CD8-positive, alpha-beta memory T cell (primary cell): ENCODE data around the gene HSPA1A. TPM values are rescaled to one million over a fixed set of nuclear protein-coding genes. Genes with fewer than 3 reads are reported as not detected.
"Not testable (repeated sequence)": the region's sequence is repeated elsewhere in the genome, so short reads cannot be mapped to it uniquely, and the experiment has no call there.

Source experiments
- CTCF ChIA-PET: fragments of 350-600 bp; sonication (Branson Sonifier 250); formaldehyde crosslinking; loops from one replicate; lab custom pipeline; 2021; ENCODE audit warnings: antibody characterized with exemption; lab: Charles Lee
- POLR2A ChIA-PET: fragments of 350-600 bp; sonication (Branson Sonifier 250); formaldehyde crosslinking; loops from one replicate; lab custom pipeline; 2021; ENCODE audit warnings: antibody characterized with exemption; lab: Charles Lee
- DNase-seq, 5 donors: peaks; one replicate each; pipeline versions ENCODE4 v3.0.0 to v3.0.0-alpha.2; 2020 to 2022; ENCODE audit warnings: mixed read lengths in 1 of 5
- H3K27ac ChIP-seq: one replicate; pipeline ENCODE4 v1.7.0; 2013; ENCODE audit warnings: low read depth, mild to moderate bottlenecking, low read length, moderate library complexity
- H3K27me3 ChIP-seq: 2 replicates; pipeline ENCODE4 v1.7.0; 2013; ENCODE audit warnings: low read length, mild to moderate bottlenecking; ENCODE audit not compliant: insufficient read depth, poor library complexity, severe bottlenecking
- H3K36me3 ChIP-seq: 2 replicates; pipeline ENCODE4 v1.7.0; 2013; ENCODE audit warnings: mild to moderate bottlenecking, low read length, moderate library complexity; ENCODE audit not compliant: insufficient read depth
- H3K4me1 ChIP-seq: 2 replicates; pipeline ENCODE4 v1.7.0; 2013; ENCODE audit warnings: mild to moderate bottlenecking, low read length, moderate library complexity; ENCODE audit not compliant: insufficient read depth
- H3K4me3 ChIP-seq: 2 replicates; pipeline ENCODE4 v1.7.0; 2013; ENCODE audit warnings: mild to moderate bottlenecking, low read length
- H3K9me3 ChIP-seq: 2 replicates; pipeline ENCODE4 v1.7.0; 2013; ENCODE audit warnings: mild to moderate bottlenecking, low read length
- H3K27ac Mint-ChIP-seq, 8 donors: one replicate each; pipeline ENCODE4 v1.8.0; 2020 to 2021; ENCODE audit warnings: mixed read lengths in 8 of 8, mild to moderate bottlenecking in 6 of 8, inconsistent platforms in 3 of 8, moderate library complexity in 3 of 8
- H3K27me3 Mint-ChIP-seq, 2 donors: one replicate each; pipeline ENCODE4 v1.8.0; 2020 to 2021; ENCODE audit warnings: mixed read lengths in 2 of 2, mild to moderate bottlenecking in 1 of 2, moderate library complexity in 1 of 2
- H3K36me3 Mint-ChIP-seq, 3 donors: one replicate each; pipeline ENCODE4 v1.8.0; 2020 to 2021; ENCODE audit warnings: mixed read lengths in 3 of 3, inconsistent platforms in 1 of 3, mild to moderate bottlenecking in 1 of 3
- H3K4me1 Mint-ChIP-seq, 3 donors: one replicate each; pipeline ENCODE4 v1.8.0; 2020 to 2021; ENCODE audit warnings: mixed read lengths in 3 of 3, inconsistent platforms in 1 of 3, mild to moderate bottlenecking in 1 of 3
- H3K4me3 Mint-ChIP-seq, 7 donors: one replicate each; pipeline ENCODE4 v1.8.0; 2020 to 2021; ENCODE audit warnings: mixed read lengths in 7 of 7, mild to moderate bottlenecking in 6 of 7, moderate library complexity in 4 of 7, inconsistent platforms in 2 of 7
- H3K9me3 Mint-ChIP-seq, 5 donors: one replicate each; pipeline ENCODE4 v1.8.0; 2020 to 2022; ENCODE audit warnings: mixed read lengths in 5 of 5, mild to moderate bottlenecking in 3 of 5, moderate library complexity in 2 of 5, inconsistent platforms in 1 of 5
- polyA plus RNA-seq: library from polyadenylated mRNA; unstranded; fragments of 300-500 nt; fragmentation: Illumina TruSeq; gene quantifications from one replicate; pipeline ENCODE4 v1.2.3, GENCODE V29; 2021
- total RNA-seq, 2 experiments: library from RNA; stranded (reverse); gene quantifications; one replicate each; pipeline ENCODE4 v1.2.3, GENCODE V29; 2021

HSPA1A gene
- total and polyA plus RNA-seq, 3 experiments from 2014 or later = 34.1 to 70.1 (median 64.8) TPM

DNA sequence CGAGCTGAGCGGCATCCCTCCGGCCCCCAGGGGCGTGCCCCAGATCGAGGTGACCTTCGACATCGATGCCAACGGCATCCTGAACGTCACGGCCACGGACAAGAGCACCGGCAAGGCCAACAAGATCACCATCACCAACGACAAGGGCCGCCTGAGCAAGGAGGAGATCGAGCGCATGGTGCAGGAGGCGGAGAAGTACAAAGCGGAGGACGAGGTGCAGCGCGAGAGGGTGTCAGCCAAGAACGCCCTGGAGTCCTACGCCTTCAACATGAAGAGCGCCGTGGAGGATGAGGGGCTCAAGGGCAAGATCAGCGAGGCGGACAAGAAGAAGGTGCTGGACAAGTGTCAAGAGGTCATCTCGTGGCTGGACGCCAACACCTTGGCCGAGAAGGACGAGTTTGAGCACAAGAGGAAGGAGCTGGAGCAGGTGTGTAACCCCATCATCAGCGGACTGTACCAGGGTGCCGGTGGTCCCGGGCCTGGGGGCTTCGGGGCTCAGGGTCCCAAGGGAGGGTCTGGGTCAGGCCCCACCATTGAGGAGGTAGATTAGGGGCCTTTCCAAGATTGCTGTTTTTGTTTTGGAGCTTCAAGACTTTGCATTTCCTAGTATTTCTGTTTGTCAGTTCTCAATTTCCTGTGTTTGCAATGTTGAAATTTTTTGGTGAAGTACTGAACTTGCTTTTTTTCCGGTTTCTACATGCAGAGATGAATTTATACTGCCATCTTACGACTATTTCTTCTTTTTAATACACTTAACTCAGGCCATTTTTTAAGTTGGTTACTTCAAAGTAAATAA, 2.0 kb downstream of the HSPA1A start:
- peaks cover 48% of the 10 kb centered on the region for H3K4me1 ChIP-seq
- peak overlapping the region; percentile 83 to 90 (median 88) for H3K4me3 Mint-ChIP-seq
- ChIA-PET CTCF (interaction anchor here (0.7 to 2.0 kb wide), 11 partner anchors 9 to 88 kb away, joined by 3 to 13 read pairs (median 5); partner anchors contain the start of genes DDAH2, HSPA1B and LSM2), POLR2A (interaction anchor here (0.6 to 1.4 kb wide), 11 partner anchors 9 to 226 kb away, joined by 3 to 12 read pairs (median 5); partner anchors contain the start of genes ABHD16A, GPANK1, HSPA1B and LSM2)
- not testable (repeated sequence) for H3K36me3 ChIP-seq, H3K9me3 Mint-ChIP-seq, H3K27me3 Mint-ChIP-seq, H3K27me3 ChIP-seq, H3K9me3 ChIP-seq
- peak overlapping the region; percentile 77 to 97 (median 82) for H3K27ac Mint-ChIP-seq
- peaks cover 45 to 63% (median 60%) of the 10 kb centered on the region in 3 donors for H3K4me1 Mint-ChIP-seq
- peak in 1 of 5 donors; percentile 62 for DNase-seq
- H3K4me3 ChIP-seq = peak overlapping the region; percentile 88
- peak overlapping the region; percentile 74 for H3K27ac ChIP-seq
- peaks cover 0 to 19% (median 0%) of the 10 kb centered on the region in 3 donors for H3K36me3 Mint-ChIP-seq

DNA sequence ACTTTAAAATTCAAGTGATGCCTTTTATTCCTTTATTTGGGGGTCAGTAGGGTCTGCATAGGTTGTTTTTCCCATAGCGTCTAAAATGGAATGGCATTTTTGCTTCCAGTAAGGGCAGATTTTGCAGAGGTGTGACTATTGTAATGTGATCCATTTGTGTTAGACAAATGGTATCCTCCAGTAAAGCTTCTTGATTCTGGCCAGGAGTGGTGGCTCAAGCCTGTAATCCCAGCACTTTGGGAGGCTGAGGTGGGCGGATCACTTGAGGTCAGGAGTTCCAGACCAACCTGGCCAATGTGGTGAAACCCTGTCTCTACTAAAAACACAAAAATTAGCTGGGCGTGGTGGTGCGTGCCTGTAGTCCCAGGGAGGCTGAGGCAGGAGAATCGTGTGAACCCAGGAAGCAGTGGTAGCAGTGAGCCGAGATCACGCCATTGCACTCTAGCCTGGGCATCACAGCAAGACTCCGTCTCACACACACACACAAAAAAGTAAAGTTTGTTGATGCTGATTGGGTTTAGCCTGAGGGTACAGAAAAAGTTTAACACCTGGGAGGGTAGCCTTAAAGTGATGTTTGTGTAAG, 2.7 kb downstream of the HSPA1A start:
- Mint-ChIP-seq H3K4me1 (peaks cover 44 to 63% (median 60%) of the 10 kb centered on the region in 3 donors), H3K36me3 (peaks cover 0 to 20% (median 0%) of the 10 kb centered on the region in 3 donors), H3K4me3 (peak overlapping the region; percentile 83 to 90 (median 88)), H3K27ac (peak overlapping the region; percentile 77 to 97 (median 82))
- H3K27me3 ChIP-seq, H3K36me3 ChIP-seq, H3K27me3 Mint-ChIP-seq, H3K9me3 Mint-ChIP-seq, DNase-seq, H3K9me3 ChIP-seq: not testable (repeated sequence)
- peak overlapping the region; percentile 88 for H3K4me3 ChIP-seq
- ChIA-PET CTCF (interaction anchor here (0.7 to 2.0 kb wide), 11 partner anchors 8 to 88 kb away, joined by 3 to 13 read pairs (median 5); partner anchors contain the start of genes DDAH2 and LSM2), POLR2A (interaction anchor here (0.5 to 1.4 kb wide), 11 partner anchors 8 to 224 kb away, joined by 3 to 12 read pairs (median 5); partner anchors contain the start of genes ABHD16A, GPANK1, HSPA1B and LSM2)
- H3K27ac ChIP-seq = peak overlapping the region; percentile 74
- H3K4me1 ChIP-seq = peaks cover 51% of the 10 kb centered on the region

DNA sequence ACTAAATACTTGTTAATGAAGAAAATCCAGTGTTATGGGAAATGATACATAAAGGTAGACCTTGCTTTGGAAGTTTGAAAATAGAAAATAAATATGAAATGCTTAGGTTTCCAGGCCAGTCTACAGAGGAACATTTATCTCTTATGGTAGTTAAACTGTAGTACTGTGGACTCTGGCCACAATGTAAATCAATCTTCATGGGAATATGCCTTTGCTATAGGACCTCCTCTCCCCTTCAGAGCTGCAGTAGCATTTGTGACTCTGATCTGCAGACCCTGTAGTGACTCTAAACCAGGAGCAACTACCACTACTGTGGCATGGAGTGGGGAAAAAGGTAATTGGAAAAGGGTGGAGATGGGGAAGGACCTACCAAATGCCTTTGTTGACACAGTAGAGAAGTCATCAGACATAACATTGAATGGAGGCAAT, 4.5 kb downstream of the HSPA1A start:
- H3K9me3 ChIP-seq = no peaks in the 10 kb centered on the region
- Mint-ChIP-seq H3K4me3 (peak overlapping the region; percentile 49 to 85 (median 70)), H3K27me3 (no peaks in the 10 kb centered on the region), H3K4me1 (peaks cover 38 to 59% (median 48%) of the 10 kb centered on the region in 3 donors), H3K9me3 (no peaks in the 10 kb centered on the region), H3K27ac (peak overlapping the region in 6 of 8 donors; percentile 32 to 75 (median 56)), H3K36me3 (peaks cover 0 to 17% (median 0%) of the 10 kb centered on the region in 3 donors)
- H3K36me3 ChIP-seq = no peaks in the 10 kb centered on the region
- H3K27me3 ChIP-seq = no peaks in the 10 kb centered on the region
- peak overlapping the region; percentile 63 for H3K27ac ChIP-seq
- POLR2A ChIA-PET = interaction anchor here (0.6 kb wide), 2 partner anchors 81 to 159 kb away, joined by 3 read pairs; partner anchors contain the start of gene C6orf47
- no peak overlapping the region for H3K4me3 ChIP-seq
- CTCF ChIA-PET = interaction anchor here (0.6 to 2.1 kb wide), 4 partner anchors 14 to 176 kb away, joined by 3 to 9 read pairs (median 3); partner anchors contain the start of gene LSM2
- no peak for DNase-seq
- peaks cover 42% of the 10 kb centered on the region for H3K4me1 ChIP-seq

DNA sequence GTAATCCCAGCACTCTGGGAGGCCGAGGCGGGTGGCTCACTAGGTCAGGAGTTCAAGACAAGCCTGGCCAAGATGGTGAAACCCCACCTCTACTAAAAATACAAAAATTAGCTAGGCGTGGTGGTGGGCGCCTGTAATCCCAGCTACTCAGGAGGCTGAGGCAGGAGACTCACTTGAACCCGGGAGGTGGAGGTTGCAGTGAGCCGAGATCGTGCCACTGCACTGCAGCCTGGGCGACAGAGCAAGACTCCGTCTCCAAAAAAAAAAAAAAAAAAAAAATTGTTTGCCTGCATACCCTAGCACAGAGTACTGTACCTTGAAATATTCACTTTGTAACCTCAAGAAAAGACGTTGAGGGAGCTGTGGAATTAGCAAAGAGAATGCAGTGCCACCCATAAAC, 5.1 kb downstream of the HSPA1A start:
- H3K4me1 ChIP-seq = peaks cover 42% of the 10 kb centered on the region
- H3K27me3 Mint-ChIP-seq, H3K27ac ChIP-seq, H3K27me3 ChIP-seq, H3K9me3 ChIP-seq, POLR2A ChIA-PET, H3K4me3 ChIP-seq, H3K9me3 Mint-ChIP-seq, DNase-seq, H3K36me3 ChIP-seq: not testable (repeated sequence)
- Mint-ChIP-seq H3K4me3 (peak overlapping the region in 6 of 7 donors; percentile 36 to 97 (median 94)), H3K4me1 (peaks cover 41 to 64% (median 50%) of the 10 kb centered on the region in 3 donors), H3K27ac (peak overlapping the region in 3 of 8 donors; percentile 32 to 98 (median 35)), H3K36me3 (peaks cover 0 to 13% (median 0%) of the 10 kb centered on the region in 3 donors)
- CTCF ChIA-PET = interaction anchor here (1.1 to 2.1 kb wide), 3 partner anchors 14 to 87 kb away, joined by 3 to 9 read pairs (median 3); partner anchors contain the start of gene LSM2

DNA sequence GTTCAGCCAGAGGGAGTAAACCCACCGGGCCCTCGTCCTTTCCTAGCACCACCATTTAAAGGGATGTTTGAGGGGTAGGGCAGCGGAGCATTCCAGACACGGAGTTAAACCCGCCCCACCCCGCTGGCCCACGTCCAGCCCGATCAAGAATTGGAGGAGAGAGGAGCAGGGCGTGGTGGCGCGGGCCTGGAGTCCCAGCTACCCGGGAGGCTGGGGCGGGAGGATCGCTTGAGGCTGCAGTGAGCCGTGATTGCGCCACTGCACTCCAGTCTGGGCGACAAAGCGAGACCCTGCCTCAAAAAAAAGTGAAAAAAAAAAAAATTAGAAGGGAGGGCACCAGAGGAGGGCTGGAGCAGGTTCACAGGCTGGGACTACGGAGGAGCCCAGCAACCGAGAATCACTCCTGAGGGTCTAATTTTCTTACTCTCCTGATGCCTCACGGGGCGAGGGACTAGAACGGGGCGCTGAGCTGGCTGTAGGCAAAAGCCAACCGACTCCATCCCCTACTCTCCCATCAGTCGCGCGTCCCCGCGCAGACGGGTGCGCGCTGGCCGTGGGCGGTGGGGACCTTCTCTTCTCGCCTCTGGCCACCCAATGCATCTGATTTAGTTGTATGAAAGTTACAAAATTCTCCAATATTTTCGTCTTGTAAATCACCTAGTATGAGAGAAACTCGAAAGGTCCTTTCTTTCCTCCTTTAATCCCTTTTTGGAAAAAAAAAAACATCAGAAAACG, 6.1 kb downstream of the HSPA1A start:
- H3K36me3 Mint-ChIP-seq = peaks cover 0 to 11% (median 0%) of the 10 kb centered on the region in 3 donors
- H3K9me3 Mint-ChIP-seq = no peaks in the 10 kb centered on the region
- Histone ChIP-seq H3K9me3 (no peaks in the 10 kb centered on the region), H3K4me1 (peaks cover 45% of the 10 kb centered on the region), H3K27ac (peak overlapping the region; percentile 93), H3K4me3 (peak overlapping the region; percentile 90), H3K27me3 (no peaks in the 10 kb centered on the region), H3K36me3 (no peaks in the 10 kb centered on the region)
- H3K4me1 Mint-ChIP-seq = peaks cover 43 to 70% (median 53%) of the 10 kb centered on the region in 3 donors
- POLR2A ChIA-PET = interaction anchor here (0.7 to 1.3 kb wide), 2 partner anchors 15 to 41 kb away, joined by 4 read pairs; partner anchors contain the start of genes LSM2 and NEU1
- peak overlapping the region; percentile 91 to 99 (median 96) for H3K4me3 Mint-ChIP-seq
- peak in 2 of 5 donors; percentile 10 to 46 for DNase-seq
- H3K27me3 Mint-ChIP-seq = no peaks in the 10 kb centered on the region
- CTCF ChIA-PET = interaction anchor here (1.0 to 1.5 kb wide), 2 partner anchors 92 to 93 kb away, joined by 3 read pairs; no protein-coding TSS in a partner anchor
- peak overlapping the region; percentile 92 to 99 (median 98) for H3K27ac Mint-ChIP-seq

DNA sequence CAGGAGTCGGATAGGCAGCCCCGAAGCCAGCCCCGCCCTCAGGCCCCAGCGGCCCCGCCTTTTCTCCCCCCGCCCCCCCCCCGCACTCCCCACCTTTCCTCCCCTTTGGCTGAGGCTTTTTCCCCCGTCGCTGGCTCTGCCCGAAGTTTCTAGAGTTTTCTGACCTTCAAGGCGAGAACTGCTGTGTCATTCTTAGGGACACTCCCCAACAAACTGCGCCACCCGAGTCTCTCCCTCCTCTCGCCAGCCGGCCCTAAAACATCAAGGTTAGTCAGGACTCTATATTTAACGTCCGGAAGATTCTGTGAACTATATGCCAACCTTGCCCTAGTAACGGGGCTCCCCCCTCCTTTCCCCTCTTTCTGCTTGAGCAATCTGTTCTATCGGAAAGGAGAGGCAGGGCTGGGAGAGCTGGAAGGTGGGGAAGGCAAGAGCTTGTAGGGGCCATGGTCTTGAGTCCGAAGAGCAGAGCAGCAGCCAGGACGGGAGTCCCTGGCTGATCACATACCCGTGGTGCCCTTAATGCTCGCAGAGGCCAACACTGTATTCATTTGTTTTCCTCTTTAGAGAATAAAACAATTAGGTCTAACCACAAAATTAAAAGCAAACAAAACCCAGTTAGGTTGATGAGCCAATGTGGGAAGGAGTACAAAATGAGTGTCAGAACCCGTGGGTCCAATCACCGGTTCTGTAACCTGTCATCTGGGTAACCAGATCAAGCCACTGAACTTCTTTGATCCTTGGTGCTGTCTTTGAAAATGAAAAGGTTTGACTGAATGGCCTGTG, 6.9 kb downstream of the HSPA1A start:
- Mint-ChIP-seq H3K4me3 (peak overlapping the region; percentile 91 to 99 (median 96)), H3K4me1 (peaks cover 50 to 77% (median 61%) of the 10 kb centered on the region in 3 donors), H3K27ac (peak overlapping the region; percentile 91 to 99 (median 98)), H3K27me3 (peaks cover 0 to 3% of the 10 kb centered on the region in 2 donors), H3K9me3 (no peaks in the 10 kb centered on the region), H3K36me3 (peaks cover 0 to 14% (median 0%) of the 10 kb centered on the region in 3 donors)
- peaks cover 50% of the 10 kb centered on the region for H3K4me1 ChIP-seq
- ChIA-PET POLR2A (interaction anchor here (1.2 to 1.3 kb wide), 3 partner anchors 15 to 83 kb away, joined by 3 to 5 read pairs (median 4); partner anchors contain the start of genes LSM2, MSH5 and NEU1), CTCF (interaction anchor here (1.0 to 2.7 kb wide), 8 partner anchors 10 to 226 kb away, joined by 3 to 7 read pairs (median 3); partner anchors contain the start of genes DDAH2, GPANK1 and LSM2)
- H3K36me3 ChIP-seq = no peaks in the 10 kb centered on the region
- H3K27me3 ChIP-seq = no peaks in the 10 kb centered on the region
- no peaks in the 10 kb centered on the region for H3K9me3 ChIP-seq
- DNase-seq = peak; percentile 49 to 70 (median 57)
- H3K27ac ChIP-seq = peak overlapping the region; percentile 93
- peak overlapping the region; percentile 90 for H3K4me3 ChIP-seq
